ENCODE data around the gene FBF1.
A peak's percentile ranks its signal among the peaks of the same experiment; 100 is the strongest.
"Not testable (repeated sequence)": the region's sequence is repeated elsewhere in the genome, so short reads cannot be mapped to it uniquely, and the experiment has no call there.

FBF1 gene

DNA sequence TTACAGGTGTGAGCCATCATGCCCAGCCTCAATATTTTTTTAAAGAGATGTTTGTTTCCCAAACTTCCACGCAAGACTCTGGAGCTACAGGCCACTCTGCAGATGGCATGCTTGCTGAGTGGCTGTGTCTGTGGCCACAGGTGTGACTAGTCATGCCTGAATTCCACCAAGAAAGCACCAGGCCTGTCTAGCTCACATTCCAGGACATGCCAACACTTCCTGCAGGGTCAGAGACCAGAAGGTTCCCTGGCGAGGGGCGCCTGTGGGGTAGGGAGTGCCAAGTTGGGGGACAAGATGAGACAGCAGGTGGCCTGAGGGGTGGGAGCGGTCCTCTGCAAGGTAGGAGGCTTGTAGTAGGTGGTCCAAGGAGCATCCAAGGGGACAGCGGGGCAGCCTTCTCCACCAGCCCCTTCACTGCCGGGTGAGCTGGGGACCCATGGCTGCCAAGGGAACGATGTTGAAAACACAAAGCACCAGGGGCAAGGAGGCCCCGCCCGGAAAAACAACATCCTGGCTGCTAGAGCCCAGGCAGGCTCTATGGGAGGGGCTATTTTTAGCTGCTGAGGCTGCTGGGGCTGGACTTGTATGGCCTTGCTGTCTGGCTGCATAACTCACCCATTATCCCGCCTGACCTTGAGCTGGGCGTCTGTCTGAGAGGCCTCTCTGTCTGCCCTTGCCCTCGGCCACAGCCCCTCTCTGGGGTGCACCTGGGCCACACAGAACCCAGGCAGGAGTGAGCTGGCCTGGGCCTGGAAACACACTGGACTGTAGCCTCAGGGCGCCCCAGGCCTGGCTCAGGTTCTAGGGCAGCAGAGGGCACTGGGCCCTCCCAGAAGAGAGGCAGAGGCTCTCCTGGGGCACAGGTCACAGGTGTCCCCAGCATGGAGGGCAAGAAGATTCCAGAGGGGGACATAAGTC lies 68.1 kb downstream of the FBF1 start:
- peak; percentile 57 for DNase-seq

DNA sequence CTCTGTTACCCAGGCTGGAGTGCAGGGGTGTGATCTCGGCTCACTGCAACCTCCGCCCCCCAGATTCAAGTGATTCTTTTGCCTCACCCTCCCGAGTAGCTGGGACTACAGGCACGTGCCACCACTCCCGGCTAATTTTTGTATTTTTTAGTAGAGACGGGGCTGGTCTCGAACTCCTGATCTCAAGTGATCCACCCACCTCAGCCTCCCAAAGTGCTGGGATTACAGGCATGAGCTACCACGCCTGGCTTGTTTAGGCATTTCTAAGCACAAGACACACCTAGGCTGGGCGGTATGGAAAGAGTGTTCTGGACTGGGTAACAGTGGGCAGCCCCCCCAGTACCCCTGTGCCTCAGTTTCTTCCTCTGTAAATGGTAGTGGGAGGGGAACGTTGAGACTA lies 70.6 kb downstream of the FBF1 start:
- not testable (repeated sequence) for DNase-seq

DNA sequence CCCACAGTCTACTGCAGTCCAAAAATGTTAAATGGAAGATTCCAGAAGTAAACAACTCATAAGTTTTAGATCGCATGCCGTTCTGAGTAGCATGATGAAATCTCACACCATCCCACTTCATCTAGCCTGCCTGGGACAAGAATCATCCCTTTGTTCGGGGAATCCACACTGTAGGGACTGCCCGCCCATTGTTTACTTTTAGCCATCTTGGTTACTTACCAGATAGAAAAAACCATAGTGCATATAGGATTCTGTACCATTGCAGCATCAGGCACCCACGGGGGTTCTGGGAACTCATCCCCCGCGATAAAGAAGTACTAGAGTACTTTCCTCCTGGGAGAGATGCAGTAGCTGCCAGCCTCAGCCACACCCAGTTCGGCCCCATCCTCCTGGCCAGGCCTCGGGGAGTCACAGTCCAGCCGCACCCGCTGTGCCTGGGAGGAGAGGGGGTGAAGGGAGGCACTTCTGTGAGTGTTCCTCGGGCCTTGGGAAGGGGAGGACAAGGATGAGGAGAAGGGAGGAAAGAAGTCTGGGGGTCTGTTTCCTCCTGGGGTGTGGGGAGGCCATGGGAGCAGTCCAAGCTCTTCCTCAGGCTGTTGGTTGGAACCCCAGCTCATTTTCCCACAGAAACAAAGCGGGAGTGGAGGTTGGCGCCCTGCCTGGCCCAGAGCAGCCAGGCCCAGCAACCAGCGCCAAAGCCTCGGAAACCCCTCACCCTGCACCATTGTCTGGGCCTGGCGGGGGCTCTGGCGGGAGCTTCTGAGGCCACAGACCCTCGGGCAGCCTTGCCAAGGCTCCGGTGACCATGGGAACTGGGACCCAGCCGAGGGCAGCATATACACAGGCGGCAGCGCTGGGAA lies 71.3 kb downstream of the FBF1 start:
- DNase-seq, result peak; percentile 26

DNA sequence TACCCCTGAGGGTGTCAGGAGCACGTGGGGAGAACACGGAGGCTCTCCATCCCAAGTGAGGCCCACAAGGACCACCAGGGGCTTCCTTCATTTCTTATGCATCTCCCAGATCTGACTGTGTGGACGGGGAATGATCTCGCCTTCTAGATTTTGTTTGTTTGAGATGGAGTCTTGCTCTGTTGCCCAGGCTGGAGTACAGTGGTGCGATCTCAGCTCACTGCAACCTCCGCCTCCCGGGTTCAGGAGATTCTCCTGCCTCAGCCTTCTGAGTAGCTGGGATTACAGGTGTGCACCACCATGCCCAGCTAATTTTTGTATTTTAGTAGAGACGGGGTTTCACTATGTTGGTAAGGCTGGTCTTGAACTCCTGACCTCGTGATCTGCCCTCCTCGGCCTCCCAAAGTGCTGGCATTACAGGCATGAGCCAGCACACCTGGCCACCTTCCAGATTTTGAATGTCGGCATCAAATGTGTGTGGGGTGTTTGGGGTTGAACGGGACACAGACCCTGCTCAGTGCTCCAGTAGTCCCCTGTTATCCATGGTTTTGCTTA lies 72.0 kb downstream of the FBF1 start:
- not testable (repeated sequence) for DNase-seq

DNA sequence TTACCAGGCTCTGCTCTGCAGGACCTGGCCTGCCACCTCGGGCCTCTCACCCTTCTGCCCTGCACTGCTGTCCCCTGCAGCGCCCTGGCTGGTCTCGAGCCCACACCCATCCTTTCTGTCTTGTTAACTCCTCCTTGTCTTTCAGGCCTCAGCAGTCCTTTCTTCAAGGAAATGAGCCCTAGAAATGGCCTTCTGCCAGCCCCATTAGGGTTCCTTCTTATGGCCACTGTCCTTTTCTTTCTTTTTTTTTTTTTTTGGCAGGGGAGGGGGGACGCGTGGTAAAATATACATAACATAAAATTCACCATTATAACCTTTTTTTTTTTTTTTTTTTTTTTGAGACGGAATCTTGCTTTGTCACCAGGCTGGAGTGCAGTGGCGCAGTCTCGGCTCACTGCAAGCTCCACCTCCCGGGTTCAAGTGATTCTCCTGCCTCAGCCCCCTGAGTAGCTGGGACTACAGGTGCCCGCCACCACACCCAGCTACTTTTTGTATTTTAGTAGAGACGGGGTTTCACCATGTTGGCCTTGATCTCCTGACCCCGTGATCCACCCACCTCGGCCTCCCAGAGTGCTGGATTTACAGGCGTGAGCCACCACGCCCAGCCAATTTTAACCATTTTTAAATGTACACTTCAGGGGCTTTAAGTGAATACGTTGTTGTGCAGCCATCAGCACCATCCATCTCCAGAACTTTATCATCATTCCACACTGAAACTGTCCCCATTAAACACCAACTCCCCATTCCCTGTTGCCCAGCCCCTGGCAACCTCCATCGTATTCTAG lies 75.2 kb downstream of the FBF1 start:
- DNase-seq, result not testable (repeated sequence)

DNA sequence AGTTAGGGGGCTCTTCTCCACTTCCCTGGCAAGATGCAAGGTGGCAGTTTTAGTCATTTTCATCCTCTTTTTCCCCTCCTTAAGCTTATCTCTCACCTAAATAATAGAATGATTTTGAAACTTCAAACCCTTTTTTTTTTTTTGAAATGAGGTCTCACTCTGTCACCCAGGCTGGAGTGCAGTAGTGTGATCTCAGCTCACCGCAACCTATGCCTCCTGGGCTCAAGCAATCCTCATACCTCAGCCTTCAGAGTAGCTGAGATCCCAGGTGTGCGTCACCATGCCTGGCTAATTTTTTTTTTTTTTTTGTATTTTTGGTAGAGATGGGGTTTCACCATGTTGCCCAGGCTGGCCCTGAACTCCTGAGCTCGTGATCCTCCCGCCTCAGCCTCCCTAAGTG lies 76.0 kb downstream of the FBF1 start:
- DNase-seq, result not testable (repeated sequence)

DNA sequence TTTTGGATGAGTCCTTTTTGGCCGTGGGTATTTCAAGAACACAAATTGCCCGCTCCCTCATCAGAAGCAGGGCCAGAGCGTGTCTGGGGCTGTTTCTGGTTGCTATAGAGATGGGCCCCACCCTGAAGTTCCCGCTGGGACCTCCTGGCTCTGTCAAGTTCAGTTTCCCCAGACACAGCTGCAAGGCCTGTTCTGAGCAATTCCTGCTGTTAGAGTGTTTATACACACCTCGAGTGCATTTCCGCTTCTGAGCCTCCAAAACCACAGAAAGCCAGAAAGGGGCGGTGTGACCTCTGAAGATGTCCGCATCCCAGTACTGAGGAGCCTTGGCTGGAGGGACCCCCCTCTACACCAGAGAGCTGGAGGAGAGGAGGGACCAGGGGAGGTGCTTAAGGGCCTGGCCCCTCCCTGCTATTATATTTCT lies 76.4 kb downstream of the FBF1 start:
- peak; percentile 70 for DNase-seq

DNA sequence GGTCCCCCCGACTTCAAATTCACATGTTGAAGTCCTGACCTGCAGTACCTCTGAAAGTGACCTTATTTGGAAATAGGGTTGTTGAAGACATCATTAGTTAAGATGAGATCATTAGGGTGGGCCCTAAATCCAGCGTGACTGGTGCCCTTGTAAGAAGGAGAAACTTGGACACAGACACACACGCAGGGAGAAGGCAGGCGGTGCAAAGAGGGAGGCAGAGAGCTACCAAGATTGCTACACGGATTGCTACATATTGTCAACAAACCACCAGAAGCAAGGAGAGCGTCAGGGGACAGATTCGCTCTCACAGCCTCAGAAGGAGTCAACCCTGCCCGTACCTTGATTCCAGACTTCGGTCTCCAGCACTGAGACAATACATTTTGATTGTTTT lies 78.9 kb downstream of the FBF1 start:
- DNase-seq, result no peak
